HL-60 (cell line): ENCODE data around the gene NUS1.
"Not testable (repeated sequence)": the region's sequence is repeated elsewhere in the genome, so short reads cannot be mapped to it uniquely, and the experiment has no call there.

Experiments
- DNase-seq, 2 experiments: peaks; one replicate each; pipeline ENCODE4 v3.0.0-alpha.2; 2010 to 2020; ENCODE audit warnings: low read depth in 1 of 2, low spot score in 1 of 2
- H3K27ac ChIP-seq: fragments of 250-450 bp; sonication (Bioruptor Pico); replicated peaks from 2 replicates; pipeline ENCODE4 v1.5.1; 2020; ENCODE audit warnings: mild to moderate bottlenecking, moderate library complexity
- H3K27me3 ChIP-seq: fragments of 250-450 bp; sonication (Bioruptor Pico); 2 replicates; pipeline ENCODE4 v1.5.1; 2021; ENCODE audit warnings: mild to moderate bottlenecking, moderate library complexity; ENCODE audit not compliant: insufficient read depth, poor library complexity, severe bottlenecking
- H3K4me3 ChIP-seq: replicated peaks from 2 replicates; pipeline ENCODE4 v1.5.1; 2011; ENCODE audit warnings: mild to moderate bottlenecking, control low read depth, low read length; ENCODE audit not compliant: insufficient read depth
- GABPA ChIP-seq: IDR thresholded peaks from 2 replicates; pipeline ENCODE4 v1.6.1; 2012; ENCODE audit warnings: low read depth
- POLR2AphosphoS5 ChIP-seq: IDR thresholded peaks from 2 replicates; pipeline ENCODE4 v1.6.1; 2012; ENCODE audit warnings: low read depth
- SPI1 ChIP-seq: IDR thresholded peaks from 2 replicates; pipeline ENCODE4 v1.6.1; 2012; ENCODE audit warnings: low read depth, mild to moderate bottlenecking, borderline replicate concordance
- TF ChIP-seq, protein P1 (sequence below): IDR thresholded peaks from 2 replicates; pipeline ENCODE4 v1.6.1; 2012; ENCODE audit warnings: low read depth; ENCODE audit not compliant: insufficient replicate concordance
- TF ChIP-seq, protein P2 (sequence below): IDR thresholded peaks from one replicate; pipeline ENCODE4 v1.5.1; 2011; ENCODE audit warnings: low read length, control low read depth, inconsistent platforms; ENCODE audit not compliant: insufficient read depth

Gene NUS1

DNA sequence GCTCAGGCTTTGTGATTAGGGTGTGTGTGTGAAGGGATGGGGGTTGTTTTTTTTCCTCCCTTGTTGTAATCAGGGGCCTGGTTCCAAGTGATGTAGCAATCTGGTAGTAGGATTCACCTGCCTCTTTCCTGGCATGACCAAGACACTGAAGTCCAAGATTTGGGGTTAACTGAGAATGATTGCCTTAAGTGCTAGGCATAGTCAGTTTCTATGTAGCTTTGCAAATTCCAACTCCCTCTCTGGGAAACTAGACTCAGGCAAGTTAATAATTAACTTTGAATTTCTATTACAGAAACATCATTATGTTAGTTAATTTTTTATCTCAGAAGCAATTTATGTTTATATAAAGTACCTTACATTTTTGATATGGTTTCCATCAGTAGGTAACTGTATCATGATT, 43.6 kb downstream of the NUS1 start:
- no peak for DNase-seq
- Histone ChIP-seq H3K27me3 (no peaks in the 10 kb centered on the region), H3K27ac (no peak overlapping the region), H3K4me3 (no peak overlapping the region)
- no peak for TF ChIP-seq SPI1
- TF ChIP-seq, protein P1, sequence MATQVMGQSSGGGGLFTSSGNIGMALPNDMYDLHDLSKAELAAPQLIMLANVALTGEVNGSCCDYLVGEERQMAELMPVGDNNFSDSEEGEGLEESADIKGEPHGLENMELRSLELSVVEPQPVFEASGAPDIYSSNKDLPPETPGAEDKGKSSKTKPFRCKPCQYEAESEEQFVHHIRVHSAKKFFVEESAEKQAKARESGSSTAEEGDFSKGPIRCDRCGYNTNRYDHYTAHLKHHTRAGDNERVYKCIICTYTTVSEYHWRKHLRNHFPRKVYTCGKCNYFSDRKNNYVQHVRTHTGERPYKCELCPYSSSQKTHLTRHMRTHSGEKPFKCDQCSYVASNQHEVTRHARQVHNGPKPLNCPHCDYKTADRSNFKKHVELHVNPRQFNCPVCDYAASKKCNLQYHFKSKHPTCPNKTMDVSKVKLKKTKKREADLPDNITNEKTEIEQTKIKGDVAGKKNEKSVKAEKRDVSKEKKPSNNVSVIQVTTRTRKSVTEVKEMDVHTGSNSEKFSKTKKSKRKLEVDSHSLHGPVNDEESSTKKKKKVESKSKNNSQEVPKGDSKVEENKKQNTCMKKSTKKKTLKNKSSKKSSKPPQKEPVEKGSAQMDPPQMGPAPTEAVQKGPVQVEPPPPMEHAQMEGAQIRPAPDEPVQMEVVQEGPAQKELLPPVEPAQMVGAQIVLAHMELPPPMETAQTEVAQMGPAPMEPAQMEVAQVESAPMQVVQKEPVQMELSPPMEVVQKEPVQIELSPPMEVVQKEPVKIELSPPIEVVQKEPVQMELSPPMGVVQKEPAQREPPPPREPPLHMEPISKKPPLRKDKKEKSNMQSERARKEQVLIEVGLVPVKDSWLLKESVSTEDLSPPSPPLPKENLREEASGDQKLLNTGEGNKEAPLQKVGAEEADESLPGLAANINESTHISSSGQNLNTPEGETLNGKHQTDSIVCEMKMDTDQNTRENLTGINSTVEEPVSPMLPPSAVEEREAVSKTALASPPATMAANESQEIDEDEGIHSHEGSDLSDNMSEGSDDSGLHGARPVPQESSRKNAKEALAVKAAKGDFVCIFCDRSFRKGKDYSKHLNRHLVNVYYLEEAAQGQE: no peak
- TF ChIP-seq POLR2AphosphoS5: no peak
- TF ChIP-seq, protein P2, sequence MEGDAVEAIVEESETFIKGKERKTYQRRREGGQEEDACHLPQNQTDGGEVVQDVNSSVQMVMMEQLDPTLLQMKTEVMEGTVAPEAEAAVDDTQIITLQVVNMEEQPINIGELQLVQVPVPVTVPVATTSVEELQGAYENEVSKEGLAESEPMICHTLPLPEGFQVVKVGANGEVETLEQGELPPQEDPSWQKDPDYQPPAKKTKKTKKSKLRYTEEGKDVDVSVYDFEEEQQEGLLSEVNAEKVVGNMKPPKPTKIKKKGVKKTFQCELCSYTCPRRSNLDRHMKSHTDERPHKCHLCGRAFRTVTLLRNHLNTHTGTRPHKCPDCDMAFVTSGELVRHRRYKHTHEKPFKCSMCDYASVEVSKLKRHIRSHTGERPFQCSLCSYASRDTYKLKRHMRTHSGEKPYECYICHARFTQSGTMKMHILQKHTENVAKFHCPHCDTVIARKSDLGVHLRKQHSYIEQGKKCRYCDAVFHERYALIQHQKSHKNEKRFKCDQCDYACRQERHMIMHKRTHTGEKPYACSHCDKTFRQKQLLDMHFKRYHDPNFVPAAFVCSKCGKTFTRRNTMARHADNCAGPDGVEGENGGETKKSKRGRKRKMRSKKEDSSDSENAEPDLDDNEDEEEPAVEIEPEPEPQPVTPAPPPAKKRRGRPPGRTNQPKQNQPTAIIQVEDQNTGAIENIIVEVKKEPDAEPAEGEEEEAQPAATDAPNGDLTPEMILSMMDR: no peak
- no peak for TF ChIP-seq GABPA

DNA sequence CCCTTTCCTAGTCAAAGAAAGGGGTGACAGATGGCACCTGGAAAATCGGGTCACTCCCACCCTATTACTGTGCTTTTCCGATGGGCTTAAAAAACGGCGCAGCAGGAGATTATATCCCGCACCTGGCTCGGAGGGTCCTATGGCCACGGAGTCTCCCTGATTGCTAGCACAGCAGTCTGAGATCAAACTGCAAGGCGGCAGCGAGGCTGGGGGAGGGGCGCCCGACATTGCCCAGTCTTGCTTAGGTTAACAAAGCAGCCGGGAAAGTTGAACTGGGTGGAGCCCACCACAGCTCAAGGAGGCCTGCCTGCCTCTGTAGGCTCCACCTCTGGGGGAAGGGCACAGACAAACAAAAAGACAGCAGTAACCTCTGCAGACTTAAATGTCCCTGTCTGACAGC, 46.3 kb downstream of the NUS1 start:
- not testable (repeated sequence) for H3K4me3 ChIP-seq, DNase-seq, H3K27me3 ChIP-seq, H3K27ac ChIP-seq

DNA sequence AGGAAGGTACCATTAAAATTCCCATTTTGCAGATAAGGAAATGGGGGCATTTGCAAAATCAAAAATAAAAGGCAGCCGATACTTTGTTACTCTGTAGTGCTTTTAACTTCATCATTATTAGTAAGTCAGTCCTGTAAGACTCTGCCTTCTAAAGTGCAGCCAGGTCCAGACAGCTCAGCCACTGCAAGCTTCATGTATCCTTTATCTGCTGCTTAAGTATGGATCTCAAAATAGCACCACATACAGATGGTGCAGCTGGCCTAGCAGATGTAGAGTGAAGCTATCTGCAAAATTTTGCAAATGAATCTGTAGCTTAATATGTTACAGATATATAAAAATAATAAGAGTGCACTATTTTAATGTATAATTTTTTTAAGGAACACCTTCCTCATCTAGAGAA, 53.4 kb downstream of the NUS1 start:
- Histone ChIP-seq H3K4me3 (no peak overlapping the region), H3K27me3 (peaks cover 7% of the 10 kb centered on the region), H3K27ac (no peak overlapping the region)
- no peak for DNase-seq
- TF ChIP-seq, protein P2: no peak

DNA sequence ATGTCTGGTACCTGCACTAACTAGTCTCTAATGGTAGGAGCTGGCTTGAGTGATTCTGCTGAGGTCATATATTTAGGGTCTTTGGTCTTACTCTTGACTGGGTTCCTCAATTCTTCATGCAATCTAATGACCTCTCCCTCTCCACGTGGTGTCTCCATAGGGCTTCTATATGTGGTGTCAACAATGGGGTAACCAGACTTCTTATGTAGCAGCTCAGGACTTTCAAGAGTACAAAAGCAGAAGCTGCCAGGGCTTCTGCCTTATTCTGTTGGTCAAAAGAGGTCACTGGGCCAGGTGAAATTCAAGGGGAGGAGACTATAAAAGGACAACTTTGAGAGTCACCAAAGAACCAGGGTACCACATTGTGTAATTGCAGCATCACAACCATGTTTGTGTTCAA, 54.3 kb downstream of the NUS1 start:
- Histone ChIP-seq H3K27me3 (peaks cover 7% of the 10 kb centered on the region), H3K4me3 (no peak overlapping the region), H3K27ac (no peak overlapping the region)
- TF ChIP-seq, protein P1: no peak
- TF ChIP-seq SPI1: no peak
- no peak for TF ChIP-seq GABPA
- no peak for TF ChIP-seq POLR2AphosphoS5
- TF ChIP-seq, protein P2: no peak
- no peak for DNase-seq
